H9 (cell line): Measurements from ENCODE around the gene PXYLP1. TPM values are rescaled to one million over a fixed set of nuclear protein-coding genes. Genes with fewer than 3 reads are reported as not detected.

ENCODE experiments used
- DNase-seq: peaks from one replicate; pipeline ENCODE4 v3.0.0-alpha.2; 2017
- H2AFZ ChIP-seq: one replicate; pipeline ENCODE4 v1.6.1; 2013; ENCODE audit warnings: mild to moderate bottlenecking, low read length, control low read depth, moderate library complexity
- H2AK5ac ChIP-seq: 2 replicates; pipeline ENCODE4 v1.6.1; 2013; ENCODE audit warnings: low read length, control low read depth, mixed read lengths; ENCODE audit not compliant: insufficient read length
- H2BK120ac ChIP-seq: one replicate; pipeline ENCODE4 v1.6.1; 2013; ENCODE audit warnings: low read depth, mild to moderate bottlenecking, low read length, control low read depth, inconsistent platforms; ENCODE audit not compliant: poor library complexity, severe bottlenecking
- H2BK12ac ChIP-seq: 2 replicates; pipeline ENCODE4 v1.6.1; 2013; ENCODE audit warnings: low read length, control low read depth, mixed read lengths, low read depth; ENCODE audit not compliant: insufficient read length
- H2BK15ac ChIP-seq: 2 replicates; pipeline ENCODE4 v1.6.1; 2013; ENCODE audit warnings: low read depth, low read length, control low read depth
- H2BK20ac ChIP-seq: one replicate; pipeline ENCODE4 v1.6.1; 2013; ENCODE audit warnings: low read depth, mild to moderate bottlenecking, low read length, control low read depth, inconsistent platforms; ENCODE audit not compliant: poor library complexity, severe bottlenecking
- H2BK5ac ChIP-seq: 2 replicates; pipeline ENCODE4 v1.6.1; 2013; ENCODE audit warnings: low read length, control low read depth, mixed read lengths; ENCODE audit not compliant: insufficient read length
- H3K14ac ChIP-seq: 2 replicates; pipeline ENCODE4 v1.6.1; 2013; ENCODE audit warnings: low read length, control low read depth; ENCODE audit not compliant: insufficient read depth
- H3K18ac ChIP-seq: 2 replicates; pipeline ENCODE4 v1.6.1; 2013; ENCODE audit warnings: low read depth, mild to moderate bottlenecking, mixed read lengths, low read length, control low read depth; ENCODE audit not compliant: insufficient read length
- H3K23ac ChIP-seq: 2 replicates; pipeline ENCODE4 v1.6.1; 2013; ENCODE audit warnings: low read length, control low read depth, mixed read lengths, low read depth; ENCODE audit not compliant: insufficient read length
- H3K23me2 ChIP-seq: 2 replicates; pipeline ENCODE4 v1.6.1; 2013; ENCODE audit warnings: low read depth, mild to moderate bottlenecking, mixed read lengths, low read length, control low read depth; ENCODE audit not compliant: insufficient read length, poor library complexity, severe bottlenecking
- H3K27ac ChIP-seq: 2 replicates; pipeline ENCODE4 v1.5.1; 2013; ENCODE audit warnings: low read length, control low read depth, mixed read lengths, low read depth; ENCODE audit not compliant: insufficient read length
- H3K27me3 ChIP-seq: 2 replicates; pipeline ENCODE4 v1.6.1; 2013; ENCODE audit warnings: low read length, control low read depth, inconsistent platforms; ENCODE audit not compliant: insufficient read depth
- H3K4ac ChIP-seq: 2 replicates; pipeline ENCODE4 v1.6.1; 2013; ENCODE audit warnings: low read depth, mild to moderate bottlenecking, control low read depth, inconsistent platforms, low read length, moderate library complexity
- H3K4me1 ChIP-seq: 2 replicates; pipeline ENCODE4 v1.6.1; 2013; ENCODE audit warnings: low read length, control low read depth, inconsistent platforms; ENCODE audit not compliant: insufficient read depth
- H3K4me2 ChIP-seq: 2 replicates; pipeline ENCODE4 v1.6.1; 2013; ENCODE audit warnings: low read length, control low read depth, mixed read lengths; ENCODE audit not compliant: insufficient read length, insufficient read depth
- H3K56ac ChIP-seq: 2 replicates; pipeline ENCODE4 v1.6.1; 2013; ENCODE audit warnings: low read depth, mild to moderate bottlenecking, mixed read lengths, low read length, control low read depth; ENCODE audit not compliant: insufficient read length
- H3K79me1 ChIP-seq: 2 replicates; pipeline ENCODE4 v1.6.1; 2013; ENCODE audit warnings: low read depth, mild to moderate bottlenecking, moderate library complexity, low read length, control low read depth, inconsistent platforms; ENCODE audit not compliant: insufficient read depth, poor library complexity, severe bottlenecking
- H3K79me2 ChIP-seq: 2 replicates; pipeline ENCODE4 v1.6.1; 2013; ENCODE audit warnings: low read length, control low read depth, inconsistent platforms; ENCODE audit not compliant: insufficient read depth
- H3K9ac ChIP-seq: 2 replicates; pipeline ENCODE4 v1.6.1; 2013; ENCODE audit warnings: low read length, control low read depth, mixed read lengths; ENCODE audit not compliant: insufficient read length; ENCODE audit errors: extremely low read depth
- H3K9me3 ChIP-seq: one replicate; pipeline ENCODE4 v1.6.1; 2013; ENCODE audit warnings: low read depth, low read length, inconsistent platforms; ENCODE audit not compliant: control insufficient read depth
- H3T11ph ChIP-seq: one replicate; pipeline ENCODE4 v1.6.1; 2013; ENCODE audit warnings: mild to moderate bottlenecking, low read length, control low read depth, inconsistent platforms
- H4K20me1 ChIP-seq: one replicate; pipeline ENCODE4 v1.6.1; 2013; ENCODE audit not compliant: control insufficient read depth, insufficient read length, insufficient read depth
- H4K5ac ChIP-seq: 2 replicates; pipeline ENCODE4 v1.6.1; 2013; ENCODE audit warnings: low read depth, mild to moderate bottlenecking, mixed read lengths, low read length, control low read depth; ENCODE audit not compliant: insufficient read length
- H4K8ac ChIP-seq: replicated peaks from 2 replicates; pipeline ENCODE4 v1.6.1; 2013; ENCODE audit warnings: low read length, control low read depth, mixed read lengths, low read depth; ENCODE audit not compliant: insufficient read length
- H4K91ac ChIP-seq: 2 replicates; pipeline ENCODE4 v1.6.1; 2013; ENCODE audit warnings: low read depth, mild to moderate bottlenecking, moderate library complexity, mixed read lengths, low read length, control low read depth; ENCODE audit not compliant: insufficient read length
- H3K27ac Mint-ChIP-seq, 3 experiments: 2 replicates in 2 of 3; 3 replicates in 1 of 3; pipeline ENCODE4 v1.8.0; 2020 to 2021; ENCODE audit warnings: mixed read lengths in 3 of 3, mild to moderate bottlenecking in 1 of 3, moderate library complexity in 1 of 3
- H3K27me3 Mint-ChIP-seq: 2 replicates; pipeline ENCODE4 v1.8.0; 2021; ENCODE audit warnings: low read depth, mild to moderate bottlenecking, moderate library complexity, mixed read lengths
- H3K36me3 Mint-ChIP-seq, 3 experiments: 2 replicates in 2 of 3; 3 replicates in 1 of 3; pipeline ENCODE4 v1.8.0; 2020 to 2021; ENCODE audit warnings: low read depth in 3 of 3, mixed read lengths in 3 of 3; ENCODE audit not compliant: insufficient read depth in 1 of 3
- H3K4me1 Mint-ChIP-seq, 2 experiments: 2 replicates each; pipeline ENCODE4 v1.8.0; 2020; ENCODE audit warnings: mixed read lengths in 2 of 2
- H3K4me3 Mint-ChIP-seq, 2 experiments: 2 replicates in 1 of 2; 3 replicates in 1 of 2; pipeline ENCODE4 v1.8.0; 2020 to 2021; ENCODE audit warnings: mild to moderate bottlenecking in 2 of 2, mixed read lengths in 2 of 2, moderate library complexity in 1 of 2
- H3K9me3 Mint-ChIP-seq, 2 experiments: 2 replicates in 1 of 2; 3 replicates in 1 of 2; pipeline ENCODE4 v1.8.0; 2020; ENCODE audit warnings: mild to moderate bottlenecking in 2 of 2, mixed read lengths in 2 of 2, moderate library complexity in 1 of 2
- WGBS: extraction: QIAGEN DNeasy Blood & Tissue Kit; methylation state at CpG from one replicate; pipeline ENCODE4 v1.1.7; 2013; ENCODE audit warnings: missing lambda C conversion rate, low lambda C conversion rate, mixed read lengths; ENCODE audit not compliant: insufficient read length; ENCODE audit errors: extremely low coverage; 5-methylcytosine and 5-hydroxymethylcytosine counted together
- total RNA-seq: library from RNA; stranded (reverse); gene quantifications from 2 replicates; pipeline ENCODE4 v1.2.1, GENCODE V29; 2021
- TF ChIP-seq, protein P1 (sequence below): fragments of 200-600 bp; sonication (generic); conservative IDR thresholded peaks from 3 replicates; pipeline ENCODE4 v1.8.0; 2021; ENCODE audit warnings: antibody characterized with exemption, mild to moderate bottlenecking

PXYLP1 gene
- total RNA-seq, 1 experiment from 2014 or later = 17.9 TPM

DNA sequence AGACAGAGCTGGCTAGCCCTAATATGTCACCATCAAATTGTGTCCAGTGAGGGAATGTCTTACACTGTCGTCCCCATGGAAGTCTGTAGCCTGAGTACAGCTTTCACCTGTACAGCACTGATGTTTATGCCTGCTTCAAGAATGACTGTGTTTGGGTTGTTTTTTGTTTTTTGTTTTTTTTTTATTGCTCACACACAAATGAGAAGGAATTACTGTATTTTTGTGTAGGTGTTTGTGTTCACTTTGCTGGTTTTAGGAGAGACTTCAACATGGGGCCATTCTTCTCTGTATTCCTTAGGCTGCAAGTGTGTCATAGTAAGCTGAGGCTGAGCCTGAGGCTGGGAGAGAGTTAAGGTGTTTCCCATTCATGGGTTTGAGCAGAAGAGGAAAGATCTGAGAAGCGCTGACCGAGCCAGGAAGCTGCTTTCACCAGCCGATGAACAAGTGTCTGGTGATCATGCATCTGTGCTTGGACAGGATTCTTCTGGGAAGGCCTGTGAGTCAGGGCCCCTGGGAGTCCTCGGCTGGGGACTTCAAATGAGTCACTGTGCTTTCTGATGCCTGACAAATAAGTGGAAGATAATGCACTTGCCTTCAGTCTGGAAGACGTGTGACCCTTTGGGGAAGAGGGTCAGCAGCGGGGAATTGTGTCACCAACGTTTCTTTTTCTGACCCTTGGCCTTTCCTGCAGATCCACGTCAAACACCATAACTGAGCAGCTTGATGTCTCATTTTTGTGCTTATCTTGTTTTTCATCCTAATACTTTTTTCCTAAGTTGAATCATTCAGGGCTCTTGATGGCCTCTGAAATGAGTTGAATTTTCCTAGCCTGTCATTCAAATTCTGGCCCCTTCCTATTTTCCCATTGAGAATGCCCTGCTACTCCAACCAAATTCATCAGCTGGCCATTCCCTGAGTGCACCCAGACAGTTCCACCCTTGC lies 100.0 kb downstream of the PXYLP1 start:
- no peak overlapping the region for H3K27ac Mint-ChIP-seq
- Histone ChIP-seq H3K23ac (no peak overlapping the region), H2BK12ac (no peak overlapping the region), H3K14ac (no peak overlapping the region), H3K18ac (no peak overlapping the region), H3K4ac (no peak overlapping the region), H3K56ac (no peak overlapping the region), H3K27ac (no peak overlapping the region), H2BK5ac (no peak overlapping the region), H3K27me3 (no peaks in the 10 kb centered on the region), H4K91ac (no peak overlapping the region), H3T11ph (no peak overlapping the region), H3K79me1 (no peaks in the 10 kb centered on the region), H3K79me2 (no peaks in the 10 kb centered on the region), H3K9ac (no peak overlapping the region), H3K9me3 (no peaks in the 10 kb centered on the region), H4K5ac (no peak overlapping the region), H4K8ac (no peak overlapping the region), H2BK120ac (no peak overlapping the region), H4K20me1 (no peaks in the 10 kb centered on the region), H2BK15ac (no peak overlapping the region), H3K23me2 (no peaks in the 10 kb centered on the region), H2BK20ac (no peak overlapping the region), H3K4me2 (no peak overlapping the region), H2AFZ (no peak overlapping the region), H3K4me1 (no peaks in the 10 kb centered on the region; the same call in 1 of the 2 replicates), H2AK5ac (no peak overlapping the region)
- no peaks in the 10 kb centered on the region for H3K9me3 Mint-ChIP-seq
- no CpG with 5 or more reads among the region's 9 CpGs for WGBS
- peaks cover 10 to 11% of the 10 kb centered on the region in 2 experiments for H3K4me1 Mint-ChIP-seq
- DNase-seq = no peak
- TF ChIP-seq, protein P1, sequence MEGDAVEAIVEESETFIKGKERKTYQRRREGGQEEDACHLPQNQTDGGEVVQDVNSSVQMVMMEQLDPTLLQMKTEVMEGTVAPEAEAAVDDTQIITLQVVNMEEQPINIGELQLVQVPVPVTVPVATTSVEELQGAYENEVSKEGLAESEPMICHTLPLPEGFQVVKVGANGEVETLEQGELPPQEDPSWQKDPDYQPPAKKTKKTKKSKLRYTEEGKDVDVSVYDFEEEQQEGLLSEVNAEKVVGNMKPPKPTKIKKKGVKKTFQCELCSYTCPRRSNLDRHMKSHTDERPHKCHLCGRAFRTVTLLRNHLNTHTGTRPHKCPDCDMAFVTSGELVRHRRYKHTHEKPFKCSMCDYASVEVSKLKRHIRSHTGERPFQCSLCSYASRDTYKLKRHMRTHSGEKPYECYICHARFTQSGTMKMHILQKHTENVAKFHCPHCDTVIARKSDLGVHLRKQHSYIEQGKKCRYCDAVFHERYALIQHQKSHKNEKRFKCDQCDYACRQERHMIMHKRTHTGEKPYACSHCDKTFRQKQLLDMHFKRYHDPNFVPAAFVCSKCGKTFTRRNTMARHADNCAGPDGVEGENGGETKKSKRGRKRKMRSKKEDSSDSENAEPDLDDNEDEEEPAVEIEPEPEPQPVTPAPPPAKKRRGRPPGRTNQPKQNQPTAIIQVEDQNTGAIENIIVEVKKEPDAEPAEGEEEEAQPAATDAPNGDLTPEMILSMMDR = no peak
- no peak overlapping the region for H3K4me3 Mint-ChIP-seq
- no peaks in the 10 kb centered on the region for H3K36me3 Mint-ChIP-seq
- peaks cover 8% of the 10 kb centered on the region for H3K27me3 Mint-ChIP-seq
